T-helper 2 cell treated with Interferon-gamma antibody and Interleukin-4, amounts not matched to agents 5 μg/mL and 100 μg/mL, for 36 hours (primary cell): ENCODE data around the gene KRTAP5-6.
"Not testable (repeated sequence)": the region's sequence is repeated elsewhere in the genome, so short reads cannot be mapped to it uniquely, and the experiment has no call there.

Experiments used
- DNase-seq: peaks from one replicate; pipeline ENCODE4 v3.0.0; 2021; ENCODE audit warnings: low spot score
- H3K27ac Mint-ChIP-seq: one replicate; pipeline ENCODE4 v1.8.0; 2021; ENCODE audit warnings: mild to moderate bottlenecking, mixed read lengths
- H3K27me3 Mint-ChIP-seq: one replicate; pipeline ENCODE4 v1.8.0; 2021; ENCODE audit warnings: low read depth, mixed read lengths
- H3K36me3 Mint-ChIP-seq: one replicate; pipeline ENCODE4 v1.8.0; 2021; ENCODE audit warnings: low read depth, mixed read lengths
- H3K4me1 Mint-ChIP-seq: one replicate; pipeline ENCODE4 v1.8.0; 2021; ENCODE audit warnings: low read depth, mixed read lengths
- H3K4me3 Mint-ChIP-seq: one replicate; pipeline ENCODE4 v1.8.0; 2022; ENCODE audit warnings: mild to moderate bottlenecking, moderate library complexity, mixed read lengths
- H3K9me3 Mint-ChIP-seq: one replicate; pipeline ENCODE4 v1.8.0; 2021; ENCODE audit warnings: mixed read lengths

The KRTAP5-6 gene

GRCh38 chr11:1655168-1656060, 41.6 kb upstream of the KRTAP5-6 start:
- H3K4me3 Mint-ChIP-seq, result no peak overlapping the region
- no peak for DNase-seq
- H3K9me3 Mint-ChIP-seq, result no peaks in the 10 kb centered on the region
- no peak overlapping the region for H3K27ac Mint-ChIP-seq
- H3K36me3 Mint-ChIP-seq, result no peaks in the 10 kb centered on the region
- peaks cover 14% of the 10 kb centered on the region for H3K27me3 Mint-ChIP-seq
- peaks cover 6% of the 10 kb centered on the region for H3K4me1 Mint-ChIP-seq

GRCh38 chr11:1656061-1656441, 40.9 kb upstream of the KRTAP5-6 start:
- H3K36me3 Mint-ChIP-seq, result no peaks in the 10 kb centered on the region
- H3K4me1 Mint-ChIP-seq, result peaks cover 6% of the 10 kb centered on the region
- no peak for DNase-seq
- H3K27ac Mint-ChIP-seq, result no peak overlapping the region
- H3K27me3 Mint-ChIP-seq, result peaks cover 16% of the 10 kb centered on the region
- no peaks in the 10 kb centered on the region for H3K9me3 Mint-ChIP-seq
- no peak overlapping the region for H3K4me3 Mint-ChIP-seq

DNA sequence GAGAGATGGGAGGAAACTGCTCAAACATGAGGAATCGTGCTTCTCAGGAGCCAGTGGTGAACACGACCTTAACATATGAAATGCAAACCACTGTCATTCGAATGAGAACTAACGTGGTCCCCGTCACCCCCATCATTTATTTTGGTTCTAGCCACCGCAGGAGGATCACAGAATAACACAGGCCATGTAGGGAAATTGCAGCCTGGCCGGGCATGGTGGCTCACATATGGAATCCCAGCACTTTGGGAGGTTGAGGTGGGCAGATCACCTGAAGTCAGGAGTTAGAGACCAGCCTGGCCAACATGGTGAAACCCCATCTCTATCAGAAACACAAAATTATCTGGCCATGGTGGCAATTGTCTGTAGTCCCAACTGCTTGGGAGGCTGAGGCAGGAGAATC, 40.3 kb upstream of the KRTAP5-6 start:
- Mint-ChIP-seq H3K4me3 (no peak overlapping the region), H3K27me3 (peaks cover 17% of the 10 kb centered on the region), H3K4me1 (peaks cover 6% of the 10 kb centered on the region), H3K36me3 (no peaks in the 10 kb centered on the region), H3K9me3 (no peaks in the 10 kb centered on the region), H3K27ac (no peak overlapping the region)
- DNase-seq, result no peak

GRCh38 chr11:1659506-1659905, 37.5 kb upstream of the KRTAP5-6 start:
- peaks cover 15% of the 10 kb centered on the region for H3K27me3 Mint-ChIP-seq
- no peaks in the 10 kb centered on the region for H3K9me3 Mint-ChIP-seq
- no peak overlapping the region for H3K4me3 Mint-ChIP-seq
- H3K4me1 Mint-ChIP-seq, result peaks cover 6% of the 10 kb centered on the region
- H3K27ac Mint-ChIP-seq, result no peak overlapping the region
- DNase-seq, result no peak
- no peaks in the 10 kb centered on the region for H3K36me3 Mint-ChIP-seq

- Mint-ChIP-seq H3K4me1 (peaks cover 6% of the 10 kb centered on the region), H3K36me3 (no peaks in the 10 kb centered on the region), H3K9me3 (no peaks in the 10 kb centered on the region), H3K27me3 (peaks cover 15% of the 10 kb centered on the region), H3K27ac (no peak overlapping the region), H3K4me3 (no peak overlapping the region)
- no peak for DNase-seq
Observed at GRCh38 chr11:1660111-1660867, 36.7 kb upstream of the KRTAP5-6 start.

- H3K36me3 Mint-ChIP-seq, H3K9me3 Mint-ChIP-seq, DNase-seq, H3K27ac Mint-ChIP-seq, H3K4me3 Mint-ChIP-seq, H3K4me1 Mint-ChIP-seq: not testable (repeated sequence)
- peaks cover 15% of the 10 kb centered on the region for H3K27me3 Mint-ChIP-seq
Observed at GRCh38 chr11:1661454-1662269, 35.3 kb upstream of the KRTAP5-6 start.

- peaks cover 16% of the 10 kb centered on the region for H3K27me3 Mint-ChIP-seq
- not testable (repeated sequence) for H3K27ac Mint-ChIP-seq, H3K9me3 Mint-ChIP-seq, H3K36me3 Mint-ChIP-seq, H3K4me1 Mint-ChIP-seq, H3K4me3 Mint-ChIP-seq, DNase-seq
Observed at GRCh38 chr11:1662699-1663283, 34.2 kb upstream of the KRTAP5-6 start.

GRCh38 chr11:1665313-1665712, 31.7 kb upstream of the KRTAP5-6 start:
- Mint-ChIP-seq H3K27me3 (peaks cover 26% of the 10 kb centered on the region), H3K4me3 (no peak overlapping the region), H3K27ac (no peak overlapping the region)

GRCh38 chr11:1667121-1667850, 29.7 kb upstream of the KRTAP5-6 start:
- DNase-seq, result no peak
- Mint-ChIP-seq H3K27me3 (peaks cover 19% of the 10 kb centered on the region), H3K4me3 (no peak overlapping the region), H3K27ac (no peak overlapping the region), H3K9me3 (no peaks in the 10 kb centered on the region), H3K36me3 (no peaks in the 10 kb centered on the region), H3K4me1 (no peaks in the 10 kb centered on the region)

More at GRCh38 chr11:1665313-1665712, 31.7 kb upstream of the KRTAP5-6 start:
- no peaks in the 10 kb centered on the region for H3K4me1 Mint-ChIP-seq
- no peaks in the 10 kb centered on the region for H3K9me3 Mint-ChIP-seq
- DNase-seq, result no peak
- no peaks in the 10 kb centered on the region for H3K36me3 Mint-ChIP-seq

GRCh38 chr11:1667906-1668305, 29.1 kb upstream of the KRTAP5-6 start:
- H3K4me1 Mint-ChIP-seq, result no peaks in the 10 kb centered on the region
- DNase-seq, result no peak
- H3K36me3 Mint-ChIP-seq, result no peaks in the 10 kb centered on the region
- no peak overlapping the region for H3K4me3 Mint-ChIP-seq
- no peak overlapping the region for H3K27ac Mint-ChIP-seq
- H3K27me3 Mint-ChIP-seq, result peaks cover 24% of the 10 kb centered on the region
- no peaks in the 10 kb centered on the region for H3K9me3 Mint-ChIP-seq

DNA sequence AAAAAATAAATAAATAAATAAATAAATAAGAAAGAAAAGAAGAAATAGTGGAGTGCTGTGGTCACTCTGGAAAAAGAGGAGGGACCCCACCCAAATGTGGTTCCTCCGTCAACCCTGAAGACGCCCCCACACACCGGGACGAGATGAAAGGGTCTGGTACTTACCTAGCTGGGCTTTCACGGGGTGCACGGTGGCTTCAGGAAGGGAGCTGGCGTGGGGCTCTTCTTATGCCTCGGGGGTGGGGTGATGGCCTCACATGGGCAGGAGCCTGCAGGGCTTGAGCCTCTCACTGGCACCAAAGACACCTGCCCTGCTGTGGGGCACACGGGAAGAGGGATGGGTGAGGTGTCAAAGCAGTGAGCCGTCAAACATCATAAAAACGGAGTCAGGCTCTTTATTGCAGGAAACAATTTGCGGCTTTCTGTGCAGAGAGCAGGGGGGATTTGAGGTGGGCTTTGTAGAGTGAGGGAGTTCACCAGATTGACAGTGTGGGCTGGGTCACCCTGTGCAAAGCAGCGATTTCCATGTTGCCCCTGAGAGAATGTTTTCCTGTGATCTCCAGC, 28.0 kb upstream of the KRTAP5-6 start:
- DNase-seq, result no peak
- H3K36me3 Mint-ChIP-seq, result no peaks in the 10 kb centered on the region
- no peaks in the 10 kb centered on the region for H3K4me1 Mint-ChIP-seq
- H3K4me3 Mint-ChIP-seq, result no peak overlapping the region
- H3K9me3 Mint-ChIP-seq, result no peaks in the 10 kb centered on the region
- peaks cover 32% of the 10 kb centered on the region for H3K27me3 Mint-ChIP-seq
- H3K27ac Mint-ChIP-seq, result no peak overlapping the region

DNA sequence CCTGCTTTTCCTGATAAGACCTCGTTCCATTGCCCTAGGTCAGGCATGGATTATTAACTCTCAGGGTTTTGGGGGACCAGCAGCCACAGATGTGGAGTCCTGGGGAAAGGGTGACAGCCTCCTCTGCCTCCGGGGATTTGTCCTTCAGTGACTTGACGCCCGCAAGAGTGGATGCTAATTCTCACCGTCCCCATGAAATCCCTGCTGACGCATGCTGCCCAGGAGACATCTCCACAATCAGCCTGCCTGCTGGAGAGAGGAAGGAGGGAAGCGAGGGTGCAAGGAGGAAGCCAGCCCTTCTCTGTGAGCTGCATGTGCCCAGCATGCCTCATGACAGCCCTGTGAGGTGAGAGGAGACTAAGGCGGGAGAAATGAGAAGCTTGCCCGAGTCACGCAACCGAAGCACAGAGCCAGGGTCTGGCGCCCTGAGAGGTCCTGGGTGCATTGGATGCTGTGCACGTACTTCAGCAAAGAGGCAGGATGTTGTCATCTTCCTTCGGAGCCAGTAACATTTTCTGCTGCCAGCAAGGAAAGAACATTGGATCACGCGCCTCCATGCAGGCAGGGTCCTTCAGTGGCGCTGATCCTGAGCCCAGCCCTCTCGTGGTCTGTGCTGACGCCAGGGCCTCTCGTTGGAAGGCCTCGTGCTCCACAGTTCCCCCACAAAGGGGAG, 27.3 kb upstream of the KRTAP5-6 start:
- no peak for DNase-seq
- no peaks in the 10 kb centered on the region for H3K9me3 Mint-ChIP-seq
- H3K4me3 Mint-ChIP-seq, result no peak overlapping the region
- no peak overlapping the region for H3K27ac Mint-ChIP-seq
- H3K36me3 Mint-ChIP-seq, result no peaks in the 10 kb centered on the region
- no peaks in the 10 kb centered on the region for H3K4me1 Mint-ChIP-seq
- H3K27me3 Mint-ChIP-seq, result peaks cover 32% of the 10 kb centered on the region
